Uterus (tissue), 4 donors: ENCODE measurements around the gene PPARA. TPM values are rescaled to one million over a fixed set of nuclear protein-coding genes. Genes with fewer than 3 reads are reported as not detected.
"Not testable (repeated sequence)": the region's sequence is repeated elsewhere in the genome, so short reads cannot be mapped to it uniquely, and the experiment has no call there.

Source experiments
- DNase-seq, 2 donors: peaks; one replicate each; pipeline ENCODE4 v3.0.0-alpha.2; 2019 to 2020
- H3K27ac ChIP-seq, 2 donors: fragments of 200-600 bp; sonication (generic); 1 replicate in 1 of 2; 2 replicates in 1 of 2; pipeline ENCODE4 v1.5.1; 2016 to 2018
- H3K27me3 ChIP-seq, 2 donors: fragments of 200-600 bp; sonication (generic); one replicate each; pipeline ENCODE4 v1.5.1; 2018 to 2019; ENCODE audit warnings: control low read depth in 1 of 2
- H3K36me3 ChIP-seq, 2 donors: fragments of 200-600 bp; sonication (generic); one replicate each; pipeline ENCODE4 v1.5.1; 2019; ENCODE audit warnings: control low read depth in 1 of 2
- H3K4me1 ChIP-seq, 2 donors: fragments of 200-600 bp; sonication (generic); one replicate each; pipeline ENCODE4 v1.5.1; 2018 to 2019; ENCODE audit warnings: control low read depth in 1 of 2
- H3K4me3 ChIP-seq, 2 donors: fragments of 200-600 bp; sonication (generic); 1 replicate in 1 of 2; 2 replicates in 1 of 2; pipeline ENCODE4 v1.5.1; 2018 to 2019; ENCODE audit warnings: mild to moderate bottlenecking in 1 of 2
- H3K9me3 ChIP-seq, 2 donors: fragments of 200-600 bp; sonication (generic); one replicate each; pipeline ENCODE4 v1.5.1; 2019; ENCODE audit warnings: control low read depth in 1 of 2
- POLR2A ChIP-seq, 2 donors: fragments of 450-650 bp; IDR thresholded peaks; one replicate each; pipeline ENCODE4 v1.6.1; 2016; ENCODE audit warnings: antibody characterized with exemption in 2 of 2, mild to moderate bottlenecking in 1 of 2, moderate library complexity in 1 of 2
- intact Hi-C: fragments of 100-400 bp; cut with DNase I; formaldehyde crosslinking; loops from one replicate; pipeline ENCODE4 v1.15.1; 2023; ENCODE audit warnings: low total_unique reads
- total RNA-seq, 4 donors: library from RNA; depleted of rRNA in 3 of 4; stranded (reverse); fragments of >200 nt in 3 of 4; gene quantifications; one replicate each; pipeline versions ENCODE4 v1.1.0 to v1.2.4, GENCODE V29; 2014 to 2023
- TF ChIP-seq, protein P1 (sequence below), 4 experiments: fragments of 200-600 bp in 2 of 4; fragments of 450-650 bp in 2 of 4; sonication (generic) in 2 of 4; IDR thresholded peaks; one replicate each; pipeline ENCODE4 v1.5.1; 2016 to 2019; ENCODE audit warnings: antibody characterized with exemption in 4 of 4, mild to moderate bottlenecking in 2 of 4, moderate library complexity in 1 of 4
- donor health status: DM: yes; HTN: yes; CAD: no.

The PPARA gene
- total RNA-seq, 4 donors from 2014 or later: 1.8 to 24.8 (median 14.0) TPM

DNA sequence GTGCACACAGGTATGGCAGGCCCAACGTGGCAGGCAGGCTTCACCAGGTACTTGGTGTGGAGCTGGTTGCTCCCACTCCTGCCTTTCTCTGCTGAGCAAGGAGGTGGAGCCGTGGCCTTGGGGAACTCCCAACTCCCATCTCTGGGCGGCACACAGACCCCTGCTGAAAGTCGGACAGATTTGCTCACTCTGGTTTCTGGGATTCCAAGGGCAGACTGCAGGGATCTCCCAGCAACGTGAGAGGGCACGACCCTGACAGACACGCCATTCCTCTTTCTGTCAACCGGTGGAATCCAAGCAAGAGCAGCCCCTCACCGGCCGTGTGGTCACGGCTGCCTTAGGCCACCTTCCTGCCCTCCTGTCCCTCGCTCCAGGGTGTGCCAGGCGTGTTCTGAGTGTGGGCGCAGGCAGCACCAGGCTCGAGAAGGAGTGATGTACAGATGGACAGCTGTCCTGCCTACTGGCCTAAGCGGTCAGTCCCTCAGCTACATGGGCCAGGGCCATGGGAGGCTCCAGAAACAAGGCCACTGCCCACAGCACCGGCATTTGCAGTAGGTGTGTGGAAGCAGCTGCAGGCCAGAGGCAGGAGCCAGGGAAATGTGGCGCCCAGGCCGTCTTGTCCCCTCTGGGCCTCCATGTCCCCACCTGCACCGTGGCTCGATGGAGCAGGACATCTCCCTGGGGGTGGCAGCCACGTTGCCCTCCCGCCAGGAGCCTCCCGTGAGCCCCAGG lies 13.7 kb upstream of the PPARA start:
- Histone ChIP-seq H3K9me3 (no peaks in the 10 kb centered on the region), H3K4me3 (no peak overlapping the region), H3K4me1 (no peaks in the 10 kb centered on the region), H3K27ac (no peak overlapping the region), H3K36me3 (no peaks in the 10 kb centered on the region), H3K27me3 (no peaks in the 10 kb centered on the region)
- intact Hi-C loops: loop anchor here (10.0 kb wide), 1 partner anchor 108 kb away; no protein-coding TSS in a partner anchor
- DNase-seq: no peak
- TF ChIP-seq, protein P1, sequence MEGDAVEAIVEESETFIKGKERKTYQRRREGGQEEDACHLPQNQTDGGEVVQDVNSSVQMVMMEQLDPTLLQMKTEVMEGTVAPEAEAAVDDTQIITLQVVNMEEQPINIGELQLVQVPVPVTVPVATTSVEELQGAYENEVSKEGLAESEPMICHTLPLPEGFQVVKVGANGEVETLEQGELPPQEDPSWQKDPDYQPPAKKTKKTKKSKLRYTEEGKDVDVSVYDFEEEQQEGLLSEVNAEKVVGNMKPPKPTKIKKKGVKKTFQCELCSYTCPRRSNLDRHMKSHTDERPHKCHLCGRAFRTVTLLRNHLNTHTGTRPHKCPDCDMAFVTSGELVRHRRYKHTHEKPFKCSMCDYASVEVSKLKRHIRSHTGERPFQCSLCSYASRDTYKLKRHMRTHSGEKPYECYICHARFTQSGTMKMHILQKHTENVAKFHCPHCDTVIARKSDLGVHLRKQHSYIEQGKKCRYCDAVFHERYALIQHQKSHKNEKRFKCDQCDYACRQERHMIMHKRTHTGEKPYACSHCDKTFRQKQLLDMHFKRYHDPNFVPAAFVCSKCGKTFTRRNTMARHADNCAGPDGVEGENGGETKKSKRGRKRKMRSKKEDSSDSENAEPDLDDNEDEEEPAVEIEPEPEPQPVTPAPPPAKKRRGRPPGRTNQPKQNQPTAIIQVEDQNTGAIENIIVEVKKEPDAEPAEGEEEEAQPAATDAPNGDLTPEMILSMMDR (IDR thresholded peaks at IDR 0.05): no peak
- no peak for TF ChIP-seq POLR2A (IDR thresholded peaks at IDR 0.05)

DNA sequence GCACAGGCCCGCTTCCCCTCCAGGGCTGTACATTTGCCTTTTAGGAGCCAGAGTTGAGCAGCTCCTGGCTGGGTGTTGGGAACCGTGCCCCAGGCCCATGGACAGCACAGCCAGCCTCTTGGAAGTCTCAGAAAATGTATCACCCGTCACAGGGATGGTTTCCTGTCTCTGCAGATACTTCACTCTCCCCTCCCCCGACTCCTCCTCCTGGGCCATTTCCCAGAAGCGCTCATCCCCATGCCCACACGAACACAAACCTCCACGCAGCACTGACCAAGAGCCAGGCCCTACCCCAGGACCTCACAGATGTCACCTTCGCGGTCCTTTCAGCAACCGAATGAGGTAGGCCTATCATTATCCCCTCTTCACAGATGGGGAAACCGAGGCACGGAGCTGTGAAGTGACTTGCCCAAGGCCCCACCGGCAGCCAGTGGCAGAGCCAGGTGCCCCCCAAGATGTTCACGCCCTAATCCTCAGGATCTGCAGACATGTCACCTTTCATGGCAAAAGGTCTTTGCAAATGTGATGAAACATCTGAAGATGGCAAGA lies 13.0 kb upstream of the PPARA start:
- no peak for DNase-seq
- Histone ChIP-seq H3K9me3 (no peaks in the 10 kb centered on the region), H3K36me3 (no peaks in the 10 kb centered on the region), H3K27ac (no peak overlapping the region), H3K27me3 (no peaks in the 10 kb centered on the region), H3K4me1 (no peaks in the 10 kb centered on the region), H3K4me3 (no peak overlapping the region)
- TF ChIP-seq, protein P1 (IDR thresholded peaks at IDR 0.05): no peak
- TF ChIP-seq POLR2A (IDR thresholded peaks at IDR 0.05): no peak
- intact Hi-C loops: loop anchor here (10.0 kb wide), 1 partner anchor 108 kb away; no protein-coding TSS in a partner anchor

DNA sequence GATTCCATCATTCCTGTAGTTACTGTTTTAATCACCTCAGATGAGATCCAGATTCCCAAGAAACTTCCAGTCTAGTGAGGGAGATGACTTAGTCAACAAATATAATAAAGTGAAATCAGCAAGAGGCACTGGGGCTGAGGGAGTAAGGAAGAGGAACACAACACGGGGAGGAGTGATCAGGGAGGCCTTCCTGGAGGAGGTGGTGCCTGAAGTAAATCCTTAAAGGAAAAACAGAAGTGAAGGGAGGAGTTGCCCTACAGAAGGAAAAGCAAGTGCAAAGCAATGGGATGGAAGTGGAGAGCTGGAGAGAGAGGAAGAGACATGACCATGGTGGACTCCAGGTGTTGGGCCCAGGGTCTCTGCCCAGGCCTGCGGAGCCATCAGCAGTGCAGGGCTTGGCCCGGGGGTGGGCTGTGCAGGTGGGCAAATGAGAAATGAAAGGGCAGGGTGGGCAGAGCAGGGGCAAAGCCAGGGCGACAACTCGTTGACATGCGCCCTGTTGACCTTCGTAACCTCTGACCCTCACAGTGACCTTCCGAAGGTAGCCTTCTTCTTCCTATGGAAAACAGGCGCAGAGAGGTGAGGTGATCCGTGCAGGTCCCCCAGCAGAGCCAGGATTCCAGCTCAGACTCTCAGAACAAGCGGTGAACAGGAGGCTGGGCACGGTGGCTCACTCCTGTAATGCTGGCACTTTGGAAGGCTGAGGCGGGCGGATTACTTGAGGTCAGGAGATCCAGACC lies 12.1 kb upstream of the PPARA start:
- no peak for TF ChIP-seq POLR2A (IDR thresholded peaks at IDR 0.05)
- TF ChIP-seq, protein P1 (IDR thresholded peaks at IDR 0.05): no peak
- no peaks in the 10 kb centered on the region for H3K4me1 ChIP-seq
- no peak for DNase-seq
- no peaks in the 10 kb centered on the region for H3K27me3 ChIP-seq
- peak overlapping the region in 1 of 2 donors; percentile 57 for H3K27ac ChIP-seq
- no peaks in the 10 kb centered on the region for H3K9me3 ChIP-seq
- no peak overlapping the region for H3K4me3 ChIP-seq
- H3K36me3 ChIP-seq: no peaks in the 10 kb centered on the region
- intact Hi-C loops: loop anchor here (10.0 kb wide), 1 partner anchor 107 kb away; no protein-coding TSS in a partner anchor

DNA sequence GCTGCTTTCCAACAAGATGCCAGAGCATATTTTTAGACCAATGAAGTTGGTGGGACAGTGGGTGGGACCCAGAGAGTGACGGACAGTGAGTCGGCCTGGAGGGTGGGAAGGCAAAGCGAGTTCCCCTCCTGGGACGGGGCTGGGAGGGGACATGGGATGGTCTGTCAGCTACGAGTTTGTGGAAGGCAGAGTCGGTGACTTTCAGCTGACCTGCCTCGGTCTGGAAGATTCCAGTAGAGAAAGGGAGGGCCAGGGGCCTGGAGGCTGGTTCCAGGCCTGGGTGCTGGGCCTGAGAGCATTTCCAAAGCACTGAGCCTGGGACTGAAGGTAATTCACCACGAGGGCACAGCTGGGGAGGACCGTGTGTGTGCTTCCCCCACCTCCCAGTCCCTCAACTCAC lies 10.9 kb upstream of the PPARA start:
- H3K4me1 ChIP-seq: not testable (repeated sequence)

DNA sequence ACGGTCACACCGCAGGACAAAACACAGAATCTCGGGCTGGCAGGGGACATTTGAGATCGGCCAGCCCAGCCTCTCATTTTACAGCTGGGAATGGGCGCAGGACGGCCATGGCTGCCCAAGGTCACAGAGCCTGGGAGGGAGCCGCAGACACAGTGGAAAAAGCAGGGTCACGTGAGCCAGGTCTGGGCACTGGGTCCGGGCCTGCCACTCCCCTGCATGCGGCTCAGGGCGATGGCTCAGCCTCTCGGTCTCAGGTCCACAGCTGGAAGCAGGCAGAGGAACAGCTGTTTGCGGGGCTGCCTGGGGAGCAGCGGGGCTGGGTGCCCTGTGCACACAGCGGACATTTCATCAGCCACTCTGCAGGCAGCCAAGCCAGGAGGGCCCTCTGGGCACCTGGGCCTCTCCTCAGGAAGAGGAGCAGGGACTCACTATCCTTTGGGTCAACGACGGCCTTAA lies 10.4 kb upstream of the PPARA start:
- H3K4me1 ChIP-seq: no peaks in the 10 kb centered on the region
- H3K27ac ChIP-seq: peak overlapping the region; percentile 64 to 70
- TF ChIP-seq, protein P1 (IDR thresholded peaks at IDR 0.05): no peak
- no peak for TF ChIP-seq POLR2A (IDR thresholded peaks at IDR 0.05)
- H3K36me3 ChIP-seq: no peaks in the 10 kb centered on the region
- H3K4me3 ChIP-seq: no peak overlapping the region
- H3K27me3 ChIP-seq: no peaks in the 10 kb centered on the region
- intact Hi-C loops: loop anchor here (10.0 kb wide), 1 partner anchor 105 kb away; no protein-coding TSS in a partner anchor
- DNase-seq: no peak
- H3K9me3 ChIP-seq: no peaks in the 10 kb centered on the region

More for the DNA sequence above, 10.9 kb upstream of the PPARA start:
- H3K27me3 ChIP-seq, H3K4me3 ChIP-seq, DNase-seq, H3K9me3 ChIP-seq, H3K36me3 ChIP-seq: not testable (repeated sequence)
- peak overlapping the region; percentile 64 to 70 for H3K27ac ChIP-seq
- intact Hi-C loops: loop anchor here (10.0 kb wide), 1 partner anchor 105 kb away; no protein-coding TSS in a partner anchor
